ENCODE data around the gene JPH2.

GRCh38 chr20:44136579-44137265 lies 50.3 kb downstream of the JPH2 start:
- TF ChIP-seq CTCF (IDR thresholded peaks at IDR 0.05; ENCODE audit: borderline replicate concordance, extremely low read depth, low read length, poor library complexity, severe bottlenecking) (no peak), EZH2 (IDR thresholded peaks at IDR 0.05; ENCODE audit: borderline replicate concordance, low read depth, low read length, severe bottlenecking) (no peak)
